OCI-LY7 (cell line): ENCODE data around the gene MUC6. TPM values are rescaled to one million over a fixed set of nuclear protein-coding genes. Genes with fewer than 3 reads are reported as not detected.

ENCODE experiments used
- BruUV-seq: library from RNA; stranded (reverse); fragments of 400-500 nt; replicated peaks from 2 replicates; lab custom pipeline; 2021; lab: Mats Ljungman, UMichigan
- CTCF ChIA-PET: fragments of 300-600 bp; sonication (Branson Sonifier 250); formaldehyde crosslinking; loops from one replicate; lab custom pipeline; 2022; ENCODE audit warnings: antibody characterized with exemption; ENCODE audit not compliant: unreplicated experiment; lab: Charles Lee
- POLR2A ChIA-PET: fragments of 300-600 bp; sonication (Branson Sonifier 250); formaldehyde crosslinking; loops from one replicate; lab custom pipeline; 2022; ENCODE audit warnings: antibody characterized with exemption; lab: Charles Lee
- DNase-seq: peaks from one replicate; pipeline ENCODE4 v3.0.0-alpha.2; 2015; ENCODE audit warnings: low spot score
- H2AFZ ChIP-seq: fragments of 200-600 bp; sonication (generic), shearing (Covaris generic); 2 replicates; pipeline ENCODE4 v1.6.1; 2014; ENCODE audit warnings: mild to moderate bottlenecking, antibody characterized with exemption, low read length, moderate library complexity
- H3K27ac ChIP-seq: fragments of 200-600 bp; sonication (generic); 2 replicates; pipeline ENCODE4 v1.5.1; 2014; ENCODE audit warnings: mixed run types, low read depth, mild to moderate bottlenecking, moderate library complexity, low read length, inconsistent platforms; ENCODE audit not compliant: poor library complexity, severe bottlenecking
- H3K36me3 ChIP-seq: fragments of 200-600 bp; sonication (generic); 2 replicates; pipeline ENCODE4 v1.6.1; 2014; ENCODE audit warnings: mild to moderate bottlenecking, antibody characterized with exemption, low read length, moderate library complexity, mixed read lengths; ENCODE audit not compliant: insufficient read depth
- H3K4me1 ChIP-seq: fragments of 200-600 bp; sonication (generic); 2 replicates; pipeline ENCODE4 v1.5.1; 2014; ENCODE audit warnings: mild to moderate bottlenecking, low read length; ENCODE audit not compliant: insufficient read depth, poor library complexity, severe bottlenecking
- H3K4me2 ChIP-seq: fragments of 200-600 bp; sonication (generic); 2 replicates; pipeline ENCODE4 v1.6.1; 2014; ENCODE audit warnings: mild to moderate bottlenecking, low read length
- H3K4me3 ChIP-seq: fragments of 200-600 bp; sonication (generic); 2 replicates; pipeline ENCODE4 v1.5.1; 2014; ENCODE audit warnings: mild to moderate bottlenecking, low read depth, low read length; ENCODE audit not compliant: poor library complexity, severe bottlenecking
- H3K79me2 ChIP-seq: fragments of 200-600 bp; sonication (generic); 2 replicates; pipeline ENCODE4 v1.6.1; 2016; ENCODE audit warnings: low read depth, mild to moderate bottlenecking, low read length, moderate library complexity, mixed read lengths; ENCODE audit not compliant: insufficient read depth
- H3K9me2 ChIP-seq: fragments of 200-600 bp; sonication (generic); 2 replicates; pipeline ENCODE4 v1.6.1; 2016; ENCODE audit warnings: mild to moderate bottlenecking, low read length, mixed read lengths; ENCODE audit not compliant: insufficient read depth
- H3K9me3 ChIP-seq: fragments of 200-600 bp; sonication (generic); 2 replicates; pipeline ENCODE4 v1.6.1; 2014; ENCODE audit warnings: mild to moderate bottlenecking, mixed run types, low read length, mixed read lengths
- H4K20me1 ChIP-seq: fragments of 200-600 bp; sonication (generic); 2 replicates; pipeline ENCODE4 v1.6.1; 2014; ENCODE audit warnings: mild to moderate bottlenecking, antibody characterized with exemption, low read length, moderate library complexity, mixed read lengths; ENCODE audit not compliant: insufficient read depth
- CTCF ChIP-seq: fragments of 200-600 bp; sonication (generic); conservative IDR thresholded peaks from 2 replicates; pipeline ENCODE4 v1.5.1; 2014; ENCODE audit warnings: mild to moderate bottlenecking, antibody characterized with exemption, low read length, moderate library complexity, mixed read lengths
- EZH2phosphoT487 ChIP-seq: fragments of 200-600 bp; sonication (generic); IDR thresholded peaks from 2 replicates; pipeline ENCODE4 v1.6.1; 2018; ENCODE audit warnings: low read depth, borderline replicate concordance, mild to moderate bottlenecking, mixed run types, antibody characterized with exemption, low read length, moderate library complexity, mixed read lengths
- intact Hi-C: fragments of 100-400 bp; cut with micrococcal nuclease; formaldehyde crosslinking; loops from one replicate; pipeline ENCODE4 v1.10.0; 2022; ENCODE audit not compliant: unreplicated experiment
- total RNA-seq, 2 experiments: library from RNA; depleted of rRNA in 1 of 2; stranded (reverse); fragments of >200 nt in 1 of 2; shearing (Covaris generic) in 1 of 2; gene quantifications; 2 replicates each; pipeline ENCODE4 v1.2.3, GENCODE V29; 2014 to 2022

MUC6 gene
- total RNA-seq, 2 experiments from 2014 or later = not detected

GRCh38 chr11:1081601-1082311 lies 45.2 kb upstream of the MUC6 start:
- H3K36me3 ChIP-seq = no peaks in the 10 kb centered on the region
- no TSS peak for BruUV-seq
- no peaks in the 10 kb centered on the region for H4K20me1 ChIP-seq
- no peak overlapping the region for H2AFZ ChIP-seq
- no peak for DNase-seq
- TF ChIP-seq EZH2phosphoT487 = no peak
- no peak for TF ChIP-seq CTCF
- no peaks in the 10 kb centered on the region for H3K9me3 ChIP-seq
- no peak overlapping the region for H3K4me2 ChIP-seq
- no peaks in the 10 kb centered on the region for H3K79me2 ChIP-seq
- intact Hi-C loops = no loop called here
- ChIA-PET POLR2A (no interaction called here), CTCF (no interaction called here)
- no peaks in the 10 kb centered on the region for H3K9me2 ChIP-seq
- no peaks in the 10 kb centered on the region for H3K4me1 ChIP-seq
- H3K4me3 ChIP-seq = no peak overlapping the region
- H3K27ac ChIP-seq = no peak overlapping the region

- TF ChIP-seq EZH2phosphoT487 = no peak
- no peak for TF ChIP-seq CTCF
- Histone ChIP-seq H3K27ac (no peak overlapping the region), H3K36me3 (no peaks in the 10 kb centered on the region), H3K9me2 (no peaks in the 10 kb centered on the region), H3K9me3 (no peaks in the 10 kb centered on the region), H4K20me1 (no peaks in the 10 kb centered on the region), H3K4me1 (no peaks in the 10 kb centered on the region), H3K4me2 (no peak overlapping the region), H2AFZ (no peak overlapping the region), H3K79me2 (no peaks in the 10 kb centered on the region), H3K4me3 (no peak overlapping the region)
- DNase-seq = no peak
- BruUV-seq = no TSS peak
- intact Hi-C loops = no loop called here
- CTCF ChIA-PET = no interaction called here
- POLR2A ChIA-PET = no interaction called here
These were observed 41.7 kb upstream of the MUC6 start for GRCh38 chr11:1078191-1078601.

- H3K9me2 ChIP-seq = no peaks in the 10 kb centered on the region
- no TSS peak for BruUV-seq
- intact Hi-C loops = no loop called here
- no peaks in the 10 kb centered on the region for H3K79me2 ChIP-seq
- no peak overlapping the region for H3K27ac ChIP-seq
- DNase-seq = no peak
- no peaks in the 10 kb centered on the region for H3K9me3 ChIP-seq
- CTCF ChIA-PET = no interaction called here
- no peaks in the 10 kb centered on the region for H3K36me3 ChIP-seq
- no peak for TF ChIP-seq EZH2phosphoT487
- TF ChIP-seq CTCF = no peak
- no peak overlapping the region for H2AFZ ChIP-seq
- H3K4me2 ChIP-seq = no peak overlapping the region
- H3K4me3 ChIP-seq = no peak overlapping the region
- no peaks in the 10 kb centered on the region for H4K20me1 ChIP-seq
- no peaks in the 10 kb centered on the region for H3K4me1 ChIP-seq
- POLR2A ChIA-PET = no interaction called here
These were observed 41.0 kb upstream of the MUC6 start for GRCh38 chr11:1077417-1078119.
